Astrocyte (in vitro differentiated cells and primary cell): Measurements from ENCODE around the gene FOXJ3. TPM values are rescaled to one million over a fixed set of nuclear protein-coding genes. Genes with fewer than 3 reads are reported as not detected.

Source experiments
- DNase-seq: peaks from one replicate; pipeline ENCODE4 v3.0.0-alpha.2; 2010; ENCODE audit warnings: low read depth
- FAIRE-seq: peaks from 2 replicates; lab custom pipeline; 2011; peaks lifted over from hg19 to GRCh38; lab: Jason Lieb, UNC
- H2AFZ ChIP-seq: 2 replicates; pipeline ENCODE4 v1.6.0; 2012; ENCODE audit warnings: low read depth, low read length, inconsistent platforms
- H3K27ac ChIP-seq: 2 replicates; pipeline ENCODE4 v1.5.1; 2011; ENCODE audit warnings: low read depth, low read length, inconsistent platforms
- H3K27me3 ChIP-seq: 2 replicates; pipeline ENCODE4 v1.6.0; 2011; ENCODE audit warnings: low read length, inconsistent platforms; ENCODE audit not compliant: insufficient read depth
- H3K36me3 ChIP-seq: 2 replicates; pipeline ENCODE4 v1.5.1; 2011; ENCODE audit warnings: low read length, inconsistent platforms; ENCODE audit not compliant: insufficient read depth
- H3K4me1 ChIP-seq: 2 replicates; pipeline ENCODE4 v1.5.1; 2011; ENCODE audit warnings: low read length, inconsistent platforms; ENCODE audit not compliant: insufficient read depth
- H3K4me2 ChIP-seq: 2 replicates; pipeline ENCODE4 v1.6.0; 2012; ENCODE audit warnings: low read length, inconsistent platforms
- H3K4me3 ChIP-seq: 2 replicates; pipeline ENCODE4 v1.5.1; 2011; ENCODE audit warnings: low read depth, mild to moderate bottlenecking, low read length, inconsistent platforms; ENCODE audit not compliant: insufficient read depth
- H3K79me2 ChIP-seq: 2 replicates; pipeline ENCODE4 v1.6.0; 2012; ENCODE audit warnings: mild to moderate bottlenecking, low read length, inconsistent platforms; ENCODE audit not compliant: insufficient read depth
- H3K9ac ChIP-seq: 2 replicates; pipeline ENCODE4 v1.6.0; 2012; ENCODE audit warnings: mild to moderate bottlenecking, low read length, inconsistent platforms
- H3K9me3 ChIP-seq: 2 replicates; pipeline ENCODE4 v1.5.1; 2012; ENCODE audit warnings: low read depth, mild to moderate bottlenecking, low read length, inconsistent platforms; ENCODE audit not compliant: insufficient read depth
- H4K20me1 ChIP-seq: 2 replicates; pipeline ENCODE4 v1.6.0; 2012; ENCODE audit warnings: low read length, inconsistent platforms; ENCODE audit not compliant: insufficient read depth
- H3K27ac Mint-ChIP-seq: one replicate; pipeline ENCODE4 v1.8.0; 2021; ENCODE audit warnings: mild to moderate bottlenecking, mixed read lengths; ENCODE audit not compliant: unreplicated experiment
- H3K27me3 Mint-ChIP-seq: one replicate; pipeline ENCODE4 v1.8.0; 2021; ENCODE audit warnings: low read depth, mixed read lengths; ENCODE audit not compliant: unreplicated experiment
- H3K36me3 Mint-ChIP-seq: one replicate; pipeline ENCODE4 v1.8.0; 2021; ENCODE audit warnings: low read depth, mixed read lengths; ENCODE audit not compliant: unreplicated experiment
- H3K4me1 Mint-ChIP-seq: one replicate; pipeline ENCODE4 v1.8.0; 2021; ENCODE audit warnings: low read depth, mixed read lengths; ENCODE audit not compliant: unreplicated experiment
- H3K4me3 Mint-ChIP-seq: one replicate; pipeline ENCODE4 v1.8.0; 2021; ENCODE audit warnings: mild to moderate bottlenecking, moderate library complexity, mixed read lengths; ENCODE audit not compliant: unreplicated experiment
- H3K9me3 Mint-ChIP-seq: one replicate; pipeline ENCODE4 v1.8.0; 2021; ENCODE audit warnings: mild to moderate bottlenecking, mixed read lengths; ENCODE audit not compliant: unreplicated experiment
- EZH2 ChIP-seq: IDR thresholded peaks from 2 replicates; pipeline ENCODE4 v1.6.1; 2012; ENCODE audit warnings: mild to moderate bottlenecking, low read length, inconsistent platforms; ENCODE audit not compliant: insufficient read depth
- total RNA-seq: library from RNA; stranded (reverse); gene quantifications from 2 replicates; pipeline ENCODE4 v1.2.1, GENCODE V29; 2021
- TF ChIP-seq, protein P1 (sequence below): IDR thresholded peaks from 2 replicates; pipeline ENCODE4 v1.5.1; 2011; ENCODE audit warnings: low read depth, mild to moderate bottlenecking, inconsistent platforms, low read length, moderate library complexity; ENCODE audit not compliant: insufficient read depth

Gene FOXJ3
- total RNA-seq, 1 donor from 2014 or later = 41.9 TPM

DNA sequence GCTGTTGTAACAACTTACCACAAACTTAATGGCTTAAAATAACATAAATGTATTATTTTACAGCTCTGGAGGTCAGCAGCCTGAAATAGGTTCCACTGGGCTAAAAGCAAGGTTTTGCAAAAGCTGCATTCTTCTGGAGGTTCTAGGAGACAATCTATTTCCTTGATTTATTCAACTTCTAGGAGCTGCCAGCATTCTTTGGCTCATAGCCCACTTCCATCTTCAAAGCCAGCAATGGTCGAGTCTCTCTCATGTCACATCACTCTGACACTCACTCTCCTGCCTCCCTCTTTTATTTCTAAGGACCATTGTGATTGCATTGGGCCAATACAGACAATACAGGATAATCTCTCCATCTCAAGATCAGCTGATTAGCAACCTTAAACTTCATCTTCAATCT is 15.1 kb upstream of the FOXJ3 start:
- no peaks in the 10 kb centered on the region for H3K36me3 ChIP-seq
- Mint-ChIP-seq H3K4me3 (no peak overlapping the region), H3K9me3 (no peaks in the 10 kb centered on the region), H3K27me3 (peaks cover 15% of the 10 kb centered on the region), H3K36me3 (no peaks in the 10 kb centered on the region), H3K27ac (no peak overlapping the region), H3K4me1 (no peaks in the 10 kb centered on the region)
- no peak overlapping the region for H3K9ac ChIP-seq
- TF ChIP-seq EZH2 = no peak
- no peak overlapping the region for H2AFZ ChIP-seq
- DNase-seq (no peak), FAIRE-seq (no peak)
- no peak overlapping the region for H3K4me2 ChIP-seq
- H3K9me3 ChIP-seq = no peaks in the 10 kb centered on the region
- no peak overlapping the region for H3K4me3 ChIP-seq
- no peaks in the 10 kb centered on the region for H4K20me1 ChIP-seq
- H3K27ac ChIP-seq = no peak overlapping the region
- H3K4me1 ChIP-seq = no peaks in the 10 kb centered on the region
- peaks cover 7% of the 10 kb centered on the region for H3K27me3 ChIP-seq
- no peaks in the 10 kb centered on the region for H3K79me2 ChIP-seq

DNA sequence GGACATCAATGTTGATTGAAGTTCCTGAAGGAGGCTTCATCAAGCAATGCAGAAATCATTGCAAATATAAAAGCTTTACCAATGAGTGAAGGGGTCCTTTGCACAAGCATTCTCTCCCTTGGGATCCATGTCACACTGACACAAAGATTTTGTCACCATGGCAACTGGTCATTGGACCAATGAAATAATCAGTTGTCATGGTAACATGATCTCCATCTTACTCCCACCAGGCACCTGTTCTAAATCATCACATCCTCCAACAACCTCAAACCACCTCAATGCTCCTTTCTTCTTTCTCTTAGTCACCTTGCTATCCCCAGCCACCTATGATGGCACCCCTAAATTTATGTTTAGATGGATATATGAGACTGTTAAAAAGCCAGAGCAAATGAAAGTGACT is 13.5 kb upstream of the FOXJ3 start:
- no peak for TF ChIP-seq EZH2
- TF ChIP-seq, protein P1, sequence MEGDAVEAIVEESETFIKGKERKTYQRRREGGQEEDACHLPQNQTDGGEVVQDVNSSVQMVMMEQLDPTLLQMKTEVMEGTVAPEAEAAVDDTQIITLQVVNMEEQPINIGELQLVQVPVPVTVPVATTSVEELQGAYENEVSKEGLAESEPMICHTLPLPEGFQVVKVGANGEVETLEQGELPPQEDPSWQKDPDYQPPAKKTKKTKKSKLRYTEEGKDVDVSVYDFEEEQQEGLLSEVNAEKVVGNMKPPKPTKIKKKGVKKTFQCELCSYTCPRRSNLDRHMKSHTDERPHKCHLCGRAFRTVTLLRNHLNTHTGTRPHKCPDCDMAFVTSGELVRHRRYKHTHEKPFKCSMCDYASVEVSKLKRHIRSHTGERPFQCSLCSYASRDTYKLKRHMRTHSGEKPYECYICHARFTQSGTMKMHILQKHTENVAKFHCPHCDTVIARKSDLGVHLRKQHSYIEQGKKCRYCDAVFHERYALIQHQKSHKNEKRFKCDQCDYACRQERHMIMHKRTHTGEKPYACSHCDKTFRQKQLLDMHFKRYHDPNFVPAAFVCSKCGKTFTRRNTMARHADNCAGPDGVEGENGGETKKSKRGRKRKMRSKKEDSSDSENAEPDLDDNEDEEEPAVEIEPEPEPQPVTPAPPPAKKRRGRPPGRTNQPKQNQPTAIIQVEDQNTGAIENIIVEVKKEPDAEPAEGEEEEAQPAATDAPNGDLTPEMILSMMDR = no peak
- Histone ChIP-seq H2AFZ (no peak overlapping the region), H3K9ac (no peak overlapping the region), H3K27ac (no peak overlapping the region), H3K4me1 (no peaks in the 10 kb centered on the region), H3K4me2 (no peak overlapping the region), H4K20me1 (no peaks in the 10 kb centered on the region), H3K4me3 (no peak overlapping the region), H3K36me3 (no peaks in the 10 kb centered on the region), H3K27me3 (peaks cover 7% of the 10 kb centered on the region), H3K9me3 (no peaks in the 10 kb centered on the region), H3K79me2 (no peaks in the 10 kb centered on the region)
- FAIRE-seq (no peak), DNase-seq (no peak)
- Mint-ChIP-seq H3K27me3 (peaks cover 15% of the 10 kb centered on the region), H3K9me3 (no peaks in the 10 kb centered on the region), H3K4me3 (no peak overlapping the region), H3K27ac (no peak overlapping the region), H3K4me1 (no peaks in the 10 kb centered on the region), H3K36me3 (no peaks in the 10 kb centered on the region)

DNA sequence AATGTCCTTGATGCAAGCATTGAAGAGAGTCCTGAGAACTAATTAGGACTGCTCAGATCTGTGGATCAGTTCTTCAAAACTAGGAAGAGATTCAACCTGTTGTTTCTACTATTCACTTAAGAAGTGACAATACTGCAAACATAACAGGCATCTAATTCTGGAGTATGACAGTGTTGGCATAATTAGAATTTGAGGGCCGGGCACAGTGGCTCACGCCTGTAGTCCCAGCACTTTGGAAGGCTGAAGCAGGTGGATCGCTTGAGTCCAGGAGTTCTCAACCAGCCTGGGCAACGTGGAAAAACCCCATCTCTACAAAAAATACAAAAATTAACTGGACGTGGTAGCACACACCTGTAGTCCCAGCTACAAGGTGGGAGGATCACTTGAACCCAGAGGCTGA is 8.0 kb upstream of the FOXJ3 start:
- peaks cover 5% of the 10 kb centered on the region for H3K4me1 ChIP-seq
- FAIRE-seq (no peak), DNase-seq (no peak)
- H3K4me3 ChIP-seq = no peak overlapping the region
- H2AFZ ChIP-seq = no peak overlapping the region
- Mint-ChIP-seq H3K27me3 (no peaks in the 10 kb centered on the region), H3K9me3 (no peaks in the 10 kb centered on the region), H3K4me3 (no peak overlapping the region), H3K36me3 (no peaks in the 10 kb centered on the region), H3K27ac (no peak overlapping the region), H3K4me1 (no peaks in the 10 kb centered on the region)
- no peak overlapping the region for H3K27ac ChIP-seq
- no peak for TF ChIP-seq EZH2
- TF ChIP-seq, protein P1 = no peak
- no peak overlapping the region for H3K9ac ChIP-seq
- no peaks in the 10 kb centered on the region for H3K27me3 ChIP-seq
- H3K9me3 ChIP-seq = no peaks in the 10 kb centered on the region
- H4K20me1 ChIP-seq = no peaks in the 10 kb centered on the region
- H3K36me3 ChIP-seq = no peaks in the 10 kb centered on the region
- no peak overlapping the region for H3K4me2 ChIP-seq
- H3K79me2 ChIP-seq = no peaks in the 10 kb centered on the region
